Vagina (tissue), 2 donors: Measurements from ENCODE around the gene SAMD4A.

Source experiments
- POLR2A ChIP-seq, 2 donors: fragments of 450-650 bp; IDR thresholded peaks; one replicate each; pipeline ENCODE4 v1.6.1; 2017; ENCODE audit warnings: antibody characterized with exemption in 2 of 2, mild to moderate bottlenecking in 2 of 2, moderate library complexity in 2 of 2
- TF ChIP-seq, protein P1 (sequence below), 3 experiments: fragments of 450-650 bp in 2 of 3; fragments of 200-600 bp in 1 of 3; sonication (generic) in 1 of 3; IDR thresholded peaks; one replicate each; pipeline ENCODE4 v1.5.1; 2017 to 2019; ENCODE audit warnings: antibody characterized with exemption in 3 of 3, mild to moderate bottlenecking in 2 of 3, moderate library complexity in 2 of 3

DNA sequence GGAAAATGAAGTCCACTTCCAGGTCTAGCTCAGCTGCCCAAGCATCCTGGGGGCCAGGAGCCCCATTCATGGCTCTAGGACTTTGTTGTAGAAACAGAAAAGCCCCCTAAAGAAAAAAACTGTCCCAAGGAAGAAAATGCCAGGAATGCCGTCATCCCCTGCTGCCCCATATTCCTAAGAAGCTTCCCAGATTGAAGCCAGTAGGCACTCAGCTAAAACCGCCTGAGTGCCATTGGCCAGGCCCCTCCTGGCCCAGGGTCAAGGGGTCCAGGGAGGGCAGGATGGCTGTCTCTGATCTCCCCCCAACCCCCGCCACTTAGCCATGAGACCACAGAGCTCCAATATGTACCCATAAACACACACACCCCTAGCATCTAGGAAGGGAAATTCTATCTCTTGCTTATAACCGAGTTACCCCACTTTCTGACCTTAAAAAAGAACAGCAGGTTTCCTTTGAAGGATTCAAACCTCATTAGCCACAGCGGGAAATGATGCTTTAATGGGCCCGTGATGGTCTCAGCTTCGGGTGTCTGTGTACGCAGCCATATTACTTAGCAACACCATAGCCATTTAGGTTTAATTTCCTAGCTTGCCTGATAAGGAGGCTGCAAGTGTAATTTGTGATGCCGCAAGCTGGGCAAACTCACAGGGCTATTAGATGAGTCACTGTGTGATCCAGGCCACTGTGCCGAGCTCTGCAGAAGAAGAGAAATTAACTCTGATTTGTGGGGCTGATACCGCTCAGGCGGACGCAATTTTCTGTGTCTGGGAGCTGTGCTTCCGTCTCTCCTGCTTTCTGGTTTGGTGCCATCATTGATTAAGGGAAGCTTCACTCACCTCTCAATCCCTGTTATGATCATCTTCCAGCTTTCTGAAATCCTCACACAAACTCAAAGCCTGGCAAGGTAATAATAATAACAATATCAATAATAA lies 251.5 kb downstream of the SAMD4A start:
- no peak for TF ChIP-seq POLR2A (IDR thresholded peaks at IDR 0.05)
- TF ChIP-seq, protein P1, sequence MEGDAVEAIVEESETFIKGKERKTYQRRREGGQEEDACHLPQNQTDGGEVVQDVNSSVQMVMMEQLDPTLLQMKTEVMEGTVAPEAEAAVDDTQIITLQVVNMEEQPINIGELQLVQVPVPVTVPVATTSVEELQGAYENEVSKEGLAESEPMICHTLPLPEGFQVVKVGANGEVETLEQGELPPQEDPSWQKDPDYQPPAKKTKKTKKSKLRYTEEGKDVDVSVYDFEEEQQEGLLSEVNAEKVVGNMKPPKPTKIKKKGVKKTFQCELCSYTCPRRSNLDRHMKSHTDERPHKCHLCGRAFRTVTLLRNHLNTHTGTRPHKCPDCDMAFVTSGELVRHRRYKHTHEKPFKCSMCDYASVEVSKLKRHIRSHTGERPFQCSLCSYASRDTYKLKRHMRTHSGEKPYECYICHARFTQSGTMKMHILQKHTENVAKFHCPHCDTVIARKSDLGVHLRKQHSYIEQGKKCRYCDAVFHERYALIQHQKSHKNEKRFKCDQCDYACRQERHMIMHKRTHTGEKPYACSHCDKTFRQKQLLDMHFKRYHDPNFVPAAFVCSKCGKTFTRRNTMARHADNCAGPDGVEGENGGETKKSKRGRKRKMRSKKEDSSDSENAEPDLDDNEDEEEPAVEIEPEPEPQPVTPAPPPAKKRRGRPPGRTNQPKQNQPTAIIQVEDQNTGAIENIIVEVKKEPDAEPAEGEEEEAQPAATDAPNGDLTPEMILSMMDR (IDR thresholded peaks at IDR 0.05) = no peak
